Heart left ventricle (tissue), 16 donors: Measurements from ENCODE around the gene NPR3. TPM values are rescaled to one million over a fixed set of nuclear protein-coding genes. Genes with fewer than 3 reads are reported as not detected.
A peak's percentile ranks its signal among the peaks of the same experiment; 100 is the strongest.

Source experiments
- ATAC-seq, 4 donors: fragments of 200-7000 bp; cut with Tn5 transposase; one replicate each; pipeline ENCODE4 v1.9.1; 2020 to 2022; ENCODE audit warnings: moderate library complexity in 4 of 4, mild to moderate bottlenecking in 3 of 4, moderate number of reproducible peaks in 1 of 4
- DNase-seq, 5 donors: peaks; one replicate each; pipeline ENCODE4 v3.0.0-alpha.2; 2020
- H3K27ac ChIP-seq, 12 donors: fragments of 200-600 bp; sonication (generic) in 4 of 12; one replicate each; pipeline versions ENCODE4 v1.5.0 to v1.8.0; 2016 to 2022; ENCODE audit warnings: mild to moderate bottlenecking in 2 of 12
- H3K27me3 ChIP-seq, 9 donors: fragments of 200-600 bp; sonication (generic) in 2 of 9; one replicate each; pipeline versions ENCODE4 v1.5.1 to v1.8.0; 2016 to 2022; ENCODE audit warnings: mild to moderate bottlenecking in 3 of 9
- H3K36me3 ChIP-seq, 9 donors: fragments of 200-600 bp; sonication (generic) in 2 of 9; one replicate each; pipeline versions ENCODE4 v1.5.0 to v1.8.0; 2018 to 2022; ENCODE audit warnings: mild to moderate bottlenecking in 2 of 9
- H3K4me1 ChIP-seq, 12 donors: fragments of 200-600 bp; sonication (generic) in 4 of 12; one replicate each; pipeline versions ENCODE4 v1.5.0 to v1.8.0; 2016 to 2022; ENCODE audit warnings: mild to moderate bottlenecking in 3 of 12
- H3K4me3 ChIP-seq, 12 donors: fragments of 200-600 bp; sonication (generic) in 4 of 12; one replicate each; pipeline versions ENCODE4 v1.5.0 to v1.8.0; 2017 to 2022; ENCODE audit warnings: mild to moderate bottlenecking in 9 of 12, moderate library complexity in 4 of 12
- H3K9me3 ChIP-seq, 12 donors: fragments of 200-600 bp; sonication (generic) in 4 of 12; one replicate each; pipeline versions ENCODE4 v1.5.0 to v1.8.0; 2016 to 2022; ENCODE audit warnings: mild to moderate bottlenecking in 1 of 12
- POLR2A ChIP-seq, 2 donors: fragments of 450-650 bp; IDR thresholded peaks; one replicate each; pipeline ENCODE4 v1.6.1; 2017; ENCODE audit warnings: antibody characterized with exemption in 2 of 2, mild to moderate bottlenecking in 2 of 2, moderate library complexity in 2 of 2
- WGBS, 4 donors: extraction: QIAGEN DNeasy Blood & Tissue Kit in 2 of 4; methylation state at CpG; one replicate each; pipeline versions ENCODE4 v1.1.5 to v1.1.7; 2013 to 2018; 5-methylcytosine and 5-hydroxymethylcytosine counted together
- intact Hi-C, 10 donors: fragments of 100-400 bp; cut with DNase I; formaldehyde crosslinking; loops; one replicate each; pipeline versions ENCODE4 v1.11.1 to v1.14.2; 2022
- polyA plus RNA-seq, 2 donors: library from polyadenylated mRNA; stranded (reverse); fragments of 200-250 nt; gene quantifications; one replicate each; pipeline ENCODE4 v1.2.3, GENCODE V29; 2013
- total RNA-seq, 9 donors: library from RNA; depleted of rRNA in 2 of 9; stranded (reverse); fragments of >200 nt in 2 of 9; fragmentation: NEBNext Ultra II Directional in 3 of 9; extraction: Animal tissue kit (Norgen Biotek cat#: 25700) in 3 of 9; gene quantifications; one replicate each; pipeline versions ENCODE4 v1.1.0 to v1.2.4, GENCODE V29; 2016 to 2023
- TF ChIP-seq, protein P1 (sequence below), 12 donors: fragments of 200-600 bp; sonication (generic) in 4 of 12; IDR thresholded peaks; one replicate each; pipeline versions ENCODE4 v1.5.0 to v1.8.0; 2018 to 2022; ENCODE audit warnings: antibody characterized with exemption in 12 of 12, mild to moderate bottlenecking in 5 of 12
- donor health status: ischemic (EF 13 %, LVEDD 7.1; RV severe dilation, severe dysfunction).
- donor health status: healthy with polysubstance abuse.
- donor health status: DM: no; HTN: yes; CAD: no.
- donor health status: DM: no; HTN: no; CAD: no.
- donor health status: ischemic (EF 25% LVEDD 6.9; RV normal size, moderate dysfunction).
- donor health status: ischemic (EF 25% LVEDD 5.7; RV mildly dilated, moderate dysfunction).
- donor health status: healthy.
- donor health status: DM: yes; HTN: yes; CAD: no.
- donor health status: ischemic (EF 35%, LVEDD 5.7; RV mildly dilated, moderate dysfunction).
- donor health status: nonischemic (EF 11% LVEDD 7.7; RV severe dilation, severe dysfunction).
- donor health status: DM: yes; HTN: yes; CAD: no.
- donor health status: PGD.
- donor health status: ischemic (EF 29% LVEDD 5.4; RV normal size, mild dysfunction).
- donor health status: nonischemic (EF 23%, LVEDD 6.1; RV moderate dilation, normal function).

Gene NPR3
- total and polyA plus RNA-seq, 11 donors = 8.8 to 127 (median 32.7) TPM

DNA sequence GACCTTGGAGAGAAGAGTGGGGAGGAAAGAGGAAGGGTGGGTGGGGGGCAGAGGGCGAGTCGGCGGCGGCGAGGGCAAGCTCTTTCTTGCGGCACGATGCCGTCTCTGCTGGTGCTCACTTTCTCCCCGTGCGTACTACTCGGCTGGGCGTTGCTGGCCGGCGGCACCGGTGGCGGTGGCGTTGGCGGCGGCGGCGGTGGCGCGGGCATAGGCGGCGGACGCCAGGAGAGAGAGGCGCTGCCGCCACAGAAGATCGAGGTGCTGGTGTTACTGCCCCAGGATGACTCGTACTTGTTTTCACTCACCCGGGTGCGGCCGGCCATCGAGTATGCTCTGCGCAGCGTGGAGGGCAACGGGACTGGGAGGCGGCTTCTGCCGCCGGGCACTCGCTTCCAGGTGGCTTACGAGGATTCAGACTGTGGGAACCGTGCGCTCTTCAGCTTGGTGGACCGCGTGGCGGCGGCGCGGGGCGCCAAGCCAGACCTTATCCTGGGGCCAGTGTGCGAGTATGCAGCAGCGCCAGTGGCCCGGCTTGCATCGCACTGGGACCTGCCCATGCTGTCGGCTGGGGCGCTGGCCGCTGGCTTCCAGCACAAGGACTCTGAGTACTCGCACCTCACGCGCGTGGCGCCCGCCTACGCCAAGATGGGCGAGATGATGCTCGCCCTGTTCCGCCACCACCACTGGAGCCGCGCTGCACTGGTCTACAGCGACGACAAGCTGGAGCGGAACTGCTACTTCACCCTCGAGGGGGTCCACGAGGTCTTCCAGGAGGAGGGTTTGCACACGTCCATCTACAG is 760 bp downstream of the NPR3 start:
- Histone ChIP-seq H3K4me3 (peak overlapping the region; percentile 19 to 80 (median 62)), H3K4me1 (peaks cover 0 to 48% (median 19%) of the 10 kb centered on the region in 12 donors), H3K27ac (peak overlapping the region in 11 of 12 donors; percentile 32 to 97 (median 86)), H3K27me3 (peaks cover 0 to 62% (median 0%) of the 10 kb centered on the region in 9 donors), H3K36me3 (peaks cover 0 to 4% (median 0%) of the 10 kb centered on the region in 9 donors), H3K9me3 (no peaks in the 10 kb centered on the region)
- DNase-seq (peak in 4 of 5 donors; percentile 20 to 64 (median 44)), ATAC-seq (peak; percentile 21 to 51 (median 38))
- 0 to 2% (median 1%) methylated on average over 22 to 76 of the region's 76 CpGs for WGBS, 4 donors
- TF ChIP-seq, protein P1, sequence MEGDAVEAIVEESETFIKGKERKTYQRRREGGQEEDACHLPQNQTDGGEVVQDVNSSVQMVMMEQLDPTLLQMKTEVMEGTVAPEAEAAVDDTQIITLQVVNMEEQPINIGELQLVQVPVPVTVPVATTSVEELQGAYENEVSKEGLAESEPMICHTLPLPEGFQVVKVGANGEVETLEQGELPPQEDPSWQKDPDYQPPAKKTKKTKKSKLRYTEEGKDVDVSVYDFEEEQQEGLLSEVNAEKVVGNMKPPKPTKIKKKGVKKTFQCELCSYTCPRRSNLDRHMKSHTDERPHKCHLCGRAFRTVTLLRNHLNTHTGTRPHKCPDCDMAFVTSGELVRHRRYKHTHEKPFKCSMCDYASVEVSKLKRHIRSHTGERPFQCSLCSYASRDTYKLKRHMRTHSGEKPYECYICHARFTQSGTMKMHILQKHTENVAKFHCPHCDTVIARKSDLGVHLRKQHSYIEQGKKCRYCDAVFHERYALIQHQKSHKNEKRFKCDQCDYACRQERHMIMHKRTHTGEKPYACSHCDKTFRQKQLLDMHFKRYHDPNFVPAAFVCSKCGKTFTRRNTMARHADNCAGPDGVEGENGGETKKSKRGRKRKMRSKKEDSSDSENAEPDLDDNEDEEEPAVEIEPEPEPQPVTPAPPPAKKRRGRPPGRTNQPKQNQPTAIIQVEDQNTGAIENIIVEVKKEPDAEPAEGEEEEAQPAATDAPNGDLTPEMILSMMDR (IDR thresholded peaks at IDR 0.05) = no peak
- no peak for TF ChIP-seq POLR2A (IDR thresholded peaks at IDR 0.05)
- intact Hi-C loops = loop anchor here in 7 of 10 donors (2.0 to 10.0 kb wide), 10 partner anchors 133 to 710 kb away; no protein-coding TSS in a partner anchor

DNA sequence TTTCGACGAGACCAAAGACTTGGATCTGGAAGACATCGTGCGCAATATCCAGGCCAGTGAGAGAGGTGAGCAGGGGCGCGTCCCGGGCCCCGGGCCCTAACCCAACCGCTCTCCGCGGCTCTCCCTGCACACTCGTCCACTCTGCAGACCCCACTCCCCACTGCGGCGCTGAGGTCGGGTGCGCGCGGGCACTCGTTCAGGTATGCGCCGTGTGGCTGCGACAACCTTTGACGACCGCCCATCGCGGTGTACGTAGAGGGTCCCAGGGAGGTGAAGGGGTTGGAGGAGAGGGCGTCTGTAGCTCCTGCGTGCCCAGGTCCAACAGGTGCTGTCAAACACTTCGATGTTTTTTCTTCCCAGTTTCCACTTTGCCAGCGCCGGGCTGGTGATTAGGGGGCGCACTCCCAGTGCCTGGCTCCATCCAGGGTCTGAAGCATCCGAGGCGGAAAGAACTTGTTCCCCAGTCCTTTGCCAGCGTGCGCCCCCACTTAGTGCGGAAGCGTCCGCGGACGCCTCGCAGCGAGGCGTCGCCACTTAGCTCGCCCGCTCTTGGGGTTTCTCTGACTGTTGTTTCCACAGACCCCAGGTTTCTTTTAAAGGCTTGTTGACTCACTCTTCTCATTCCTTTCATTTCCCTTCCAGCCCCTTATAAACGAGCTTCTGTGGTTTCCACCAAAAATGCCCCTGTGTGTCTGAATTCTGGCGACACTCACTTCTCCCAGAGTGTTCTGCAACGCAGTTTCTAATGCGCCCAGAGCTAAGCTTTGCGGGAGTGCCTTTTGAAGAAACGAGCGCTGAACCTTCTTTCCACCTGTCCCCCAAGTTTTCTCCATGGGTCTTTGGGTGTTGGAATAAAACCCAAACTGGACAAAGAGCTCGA is 1.6 kb downstream of the NPR3 start:
- H3K27ac ChIP-seq = peak overlapping the region in 8 of 12 donors; percentile 32 to 97 (median 87)
- intact Hi-C loops = loop anchor here in 7 of 10 donors (5.0 to 10.0 kb wide), 9 partner anchors 132 to 710 kb away; no protein-coding TSS in a partner anchor
- H3K27me3 ChIP-seq = peaks cover 0 to 62% (median 0%) of the 10 kb centered on the region in 9 donors
- peaks cover 0 to 48% (median 18%) of the 10 kb centered on the region in 12 donors for H3K4me1 ChIP-seq
- no peak for ATAC-seq
- H3K4me3 ChIP-seq = peak overlapping the region; percentile 14 to 80 (median 62)
- no peak for DNase-seq
- TF ChIP-seq POLR2A (IDR thresholded peaks at IDR 0.05) = no peak
- TF ChIP-seq, protein P1 (IDR thresholded peaks at IDR 0.05) = peak in 1 of 12 donors; percentile 24
- WGBS, 4 donors = 6 to 27% (median 15%) methylated on average over 43 to 56 of the region's 56 CpGs
- peaks cover 0 to 5% (median 0%) of the 10 kb centered on the region in 12 donors for H3K9me3 ChIP-seq
- H3K36me3 ChIP-seq = peaks cover 0 to 8% (median 0%) of the 10 kb centered on the region in 9 donors

DNA sequence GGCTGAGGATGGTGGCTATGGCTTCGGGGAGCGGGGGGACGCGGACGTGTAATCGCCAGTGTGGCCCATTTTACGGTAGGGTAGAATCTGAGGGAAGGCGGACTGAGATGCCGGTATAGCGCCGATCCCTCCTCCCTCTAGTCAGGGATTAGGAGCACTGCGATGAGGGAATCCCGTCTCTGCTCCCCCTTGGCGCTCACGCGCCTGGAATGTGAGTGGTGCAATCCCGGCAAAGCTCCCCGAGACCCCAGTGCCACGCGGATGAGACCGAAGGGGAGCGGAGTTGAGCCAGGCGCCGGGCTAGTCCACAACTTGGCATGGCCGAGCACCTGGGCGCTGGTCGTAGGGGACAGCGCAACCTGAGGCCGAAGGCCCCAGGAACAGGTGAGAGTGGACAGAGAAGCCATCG is 2.2 kb downstream of the NPR3 start:
- Histone ChIP-seq H3K4me3 (peak overlapping the region; percentile 7 to 80 (median 62)), H3K27ac (peak overlapping the region in 9 of 12 donors; percentile 2 to 97 (median 86)), H3K4me1 (peaks cover 0 to 48% (median 18%) of the 10 kb centered on the region in 12 donors), H3K36me3 (peaks cover 0 to 8% (median 0%) of the 10 kb centered on the region in 9 donors), H3K27me3 (peaks cover 0 to 62% (median 0%) of the 10 kb centered on the region in 9 donors), H3K9me3 (peaks cover 0 to 11% (median 0%) of the 10 kb centered on the region in 12 donors)
- DNase-seq = peak in 2 of 5 donors; percentile 13 to 25
- 7 to 21% (median 13%) methylated on average over 25 to 30 of the region's 30 CpGs for WGBS, 4 donors
- intact Hi-C loops = loop anchor here in 7 of 10 donors (5.0 to 10.0 kb wide), 9 partner anchors 131 to 709 kb away; no protein-coding TSS in a partner anchor
- peak in 2 of 4 donors; percentile 1 to 3 for ATAC-seq
- no peak for TF ChIP-seq POLR2A (IDR thresholded peaks at IDR 0.05)
- TF ChIP-seq, protein P1 (IDR thresholded peaks at IDR 0.05) = no peak
